Activated CD4-positive, alpha-beta memory T cell treated with anti-CD3 and anti-CD28 coated beads, Interleukin-2, amount 10 ng/mL, durations not matched to agents 7 days and 5 days (primary cell): ENCODE results near the gene VIPR2. TPM values are rescaled to one million over a fixed set of nuclear protein-coding genes. Genes with fewer than 3 reads are reported as not detected.
"Not testable (repeated sequence)": the region's sequence is repeated elsewhere in the genome, so short reads cannot be mapped to it uniquely, and the experiment has no call there.

Source experiments
- CTCF ChIA-PET: fragments of 350-600 bp; sonication (Branson Sonifier 250); formaldehyde crosslinking; loops from one replicate; lab custom pipeline; 2021; ENCODE audit warnings: antibody characterized with exemption, inconsistent platforms; lab: Charles Lee
- POLR2A ChIA-PET: fragments of 350-600 bp; sonication (Branson Sonifier 250); formaldehyde crosslinking; loops from one replicate; lab custom pipeline; 2021; ENCODE audit warnings: antibody characterized with exemption; lab: Charles Lee
- DNase-seq: peaks from one replicate; pipeline ENCODE4 v3.0.0-alpha.2; 2020
- H3K27ac Mint-ChIP-seq: one replicate; pipeline ENCODE4 v1.8.0; 2021; ENCODE audit warnings: mild to moderate bottlenecking, mixed read lengths
- H3K27me3 Mint-ChIP-seq: one replicate; pipeline ENCODE4 v1.8.0; 2021; ENCODE audit warnings: mixed read lengths
- H3K36me3 Mint-ChIP-seq: one replicate; pipeline ENCODE4 v1.8.0; 2021; ENCODE audit warnings: low read depth, mixed read lengths
- H3K4me1 Mint-ChIP-seq: one replicate; pipeline ENCODE4 v1.8.0; 2021; ENCODE audit warnings: mixed read lengths
- H3K4me3 Mint-ChIP-seq: one replicate; pipeline ENCODE4 v1.8.0; 2021; ENCODE audit warnings: mild to moderate bottlenecking, mixed read lengths
- H3K9me3 Mint-ChIP-seq: one replicate; pipeline ENCODE4 v1.8.0; 2021; ENCODE audit warnings: mixed read lengths
- total RNA-seq, 2 experiments: library from RNA; stranded (reverse); gene quantifications; one replicate each; pipeline ENCODE4 v1.2.3, GENCODE V29; 2021

Gene VIPR2
- total RNA-seq, 2 experiments from 2014 or later, result 0.13 to 0.23 TPM

- DNase-seq, result no peak
- Mint-ChIP-seq H3K36me3 (peaks cover 7% of the 10 kb centered on the region), H3K9me3 (peaks cover 7% of the 10 kb centered on the region), H3K27ac (no peak overlapping the region), H3K4me3 (no peak overlapping the region), H3K4me1 (no peaks in the 10 kb centered on the region), H3K27me3 (peaks cover 31% of the 10 kb centered on the region)
- CTCF ChIA-PET, result no interaction called here
- POLR2A ChIA-PET, result no interaction called here
These were observed 156.3 kb downstream of the VIPR2 start for GRCh38 chr7:158988302-158988862.

GRCh38 chr7:158987691-158988090 is 157.0 kb downstream of the VIPR2 start:
- peaks cover 12% of the 10 kb centered on the region for H3K9me3 Mint-ChIP-seq
- H3K4me3 Mint-ChIP-seq, result no peak overlapping the region
- ChIA-PET POLR2A (no interaction called here), CTCF (no interaction called here)
- no peak overlapping the region for H3K27ac Mint-ChIP-seq
- no peak for DNase-seq
- H3K4me1 Mint-ChIP-seq, result no peaks in the 10 kb centered on the region
- peaks cover 7% of the 10 kb centered on the region for H3K36me3 Mint-ChIP-seq
- H3K27me3 Mint-ChIP-seq, result peaks cover 24% of the 10 kb centered on the region

- ChIA-PET CTCF (no interaction called here), POLR2A (no interaction called here)
- H3K4me3 Mint-ChIP-seq, result no peak overlapping the region
- H3K36me3 Mint-ChIP-seq, result peaks cover 11% of the 10 kb centered on the region
- DNase-seq, result no peak
- peaks cover 5% of the 10 kb centered on the region for H3K27me3 Mint-ChIP-seq
- H3K9me3 Mint-ChIP-seq, result peaks cover 25% of the 10 kb centered on the region
- H3K4me1 Mint-ChIP-seq, result no peaks in the 10 kb centered on the region
- no peak overlapping the region for H3K27ac Mint-ChIP-seq
These were observed 159.1 kb downstream of the VIPR2 start for GRCh38 chr7:158985583-158985982.

- H3K27me3 Mint-ChIP-seq, H3K27ac Mint-ChIP-seq, DNase-seq, H3K4me1 Mint-ChIP-seq, H3K4me3 Mint-ChIP-seq, POLR2A ChIA-PET, CTCF ChIA-PET: not testable (repeated sequence)
- Mint-ChIP-seq H3K9me3 (peaks cover 29% of the 10 kb centered on the region), H3K36me3 (peaks cover 14% of the 10 kb centered on the region)
These were observed 160.7 kb downstream of the VIPR2 start for GRCh38 chr7:158984007-158984406.

- H3K27me3 Mint-ChIP-seq, H3K27ac Mint-ChIP-seq, POLR2A ChIA-PET: not testable (repeated sequence)
These were observed 162.6 kb downstream of the VIPR2 start for GRCh38 chr7:158982080-158982479.

GRCh38 chr7:158979635-158980351 is 164.9 kb downstream of the VIPR2 start:
- Mint-ChIP-seq H3K4me1 (peaks cover 19% of the 10 kb centered on the region), H3K4me3 (no peak overlapping the region), H3K27ac (no peak overlapping the region), H3K9me3 (peaks cover 28% of the 10 kb centered on the region), H3K27me3 (no peaks in the 10 kb centered on the region), H3K36me3 (peaks cover 14% of the 10 kb centered on the region)
- CTCF ChIA-PET, result interaction anchor here (0.5 kb wide), 1 partner anchor 571 kb away, joined by 3 read pairs; no protein-coding TSS in a partner anchor
- POLR2A ChIA-PET, result no interaction called here
- no peak for DNase-seq

More at GRCh38 chr7:158982080-158982479, 162.6 kb downstream of the VIPR2 start:
- H3K4me1 Mint-ChIP-seq, H3K4me3 Mint-ChIP-seq, DNase-seq, CTCF ChIA-PET: not testable (repeated sequence)
- Mint-ChIP-seq H3K9me3 (peaks cover 29% of the 10 kb centered on the region), H3K36me3 (peaks cover 14% of the 10 kb centered on the region)

GRCh38 chr7:158979023-158979529 is 165.6 kb downstream of the VIPR2 start:
- H3K27ac Mint-ChIP-seq, result no peak overlapping the region
- peaks cover 20% of the 10 kb centered on the region for H3K4me1 Mint-ChIP-seq
- H3K27me3 Mint-ChIP-seq, result no peaks in the 10 kb centered on the region
- CTCF ChIA-PET, result no interaction called here
- no peak for DNase-seq
- POLR2A ChIA-PET, result no interaction called here
- H3K9me3 Mint-ChIP-seq, result peaks cover 22% of the 10 kb centered on the region
- H3K4me3 Mint-ChIP-seq, result no peak overlapping the region
- H3K36me3 Mint-ChIP-seq, result peaks cover 10% of the 10 kb centered on the region
